Measurements from ENCODE around the gene PADI4. TPM values are rescaled to one million over a fixed set of nuclear protein-coding genes. Genes with fewer than 3 reads are reported as not detected.

PADI4 gene
- total RNA-seq, 4 donors from 2014 or later = not detected

GRCh38 chr1:17356387-17357026, 48.5 kb downstream of the PADI4 start:
- H3K4me1 ChIP-seq = no peaks in the 10 kb centered on the region
- peak in 1 of 3 donors; percentile 31 for DNase-seq
- no peak overlapping the region for H3K27ac ChIP-seq
- TF ChIP-seq CTCF (IDR thresholded peaks at IDR 0.05) (no peak), POLR2A (IDR thresholded peaks at IDR 0.05) (no peak)
- no peaks in the 10 kb centered on the region for H3K27me3 ChIP-seq
- H3K4me3 ChIP-seq = no peak overlapping the region
- no peaks in the 10 kb centered on the region for H3K9me3 ChIP-seq
- H3K36me3 ChIP-seq = no peaks in the 10 kb centered on the region

GRCh38 chr1:17358557-17358956, 50.6 kb downstream of the PADI4 start:
- no peak overlapping the region for H3K27ac ChIP-seq
- H3K4me1 ChIP-seq = no peaks in the 10 kb centered on the region
- no peak for DNase-seq
- H3K36me3 ChIP-seq = no peaks in the 10 kb centered on the region
- H3K9me3 ChIP-seq = no peaks in the 10 kb centered on the region
- no peak overlapping the region for H3K4me3 ChIP-seq
- no peak for TF ChIP-seq CTCF (IDR thresholded peaks at IDR 0.05)
- TF ChIP-seq POLR2A (IDR thresholded peaks at IDR 0.05) = no peak
- H3K27me3 ChIP-seq = no peaks in the 10 kb centered on the region

GRCh38 chr1:17359031-17359430, 51.0 kb downstream of the PADI4 start:
- TF ChIP-seq POLR2A (IDR thresholded peaks at IDR 0.05) = no peak
- no peak for TF ChIP-seq CTCF (IDR thresholded peaks at IDR 0.05)

GRCh38 chr1:17359808-17360207, 51.8 kb downstream of the PADI4 start:
- no peak overlapping the region for H3K4me3 ChIP-seq
- H3K9me3 ChIP-seq = no peaks in the 10 kb centered on the region
- H3K27me3 ChIP-seq = no peaks in the 10 kb centered on the region
- H3K27ac ChIP-seq = no peak overlapping the region
- H3K4me1 ChIP-seq = no peaks in the 10 kb centered on the region
- H3K36me3 ChIP-seq = no peaks in the 10 kb centered on the region
- DNase-seq = peak in 1 of 3 donors; percentile 16
- no peak for TF ChIP-seq POLR2A (IDR thresholded peaks at IDR 0.05)
- TF ChIP-seq CTCF (IDR thresholded peaks at IDR 0.05) = no peak

More at GRCh38 chr1:17359031-17359430, 51.0 kb downstream of the PADI4 start:
- H3K9me3 ChIP-seq = no peaks in the 10 kb centered on the region
- H3K36me3 ChIP-seq = no peaks in the 10 kb centered on the region
- no peak overlapping the region for H3K4me3 ChIP-seq
- H3K27ac ChIP-seq = no peak overlapping the region
- DNase-seq = no peak
- no peaks in the 10 kb centered on the region for H3K4me1 ChIP-seq
- H3K27me3 ChIP-seq = no peaks in the 10 kb centered on the region

- Histone ChIP-seq H3K27ac (no peak overlapping the region), H3K9me3 (no peaks in the 10 kb centered on the region), H3K4me1 (no peaks in the 10 kb centered on the region), H3K36me3 (no peaks in the 10 kb centered on the region), H3K27me3 (no peaks in the 10 kb centered on the region), H3K4me3 (no peak overlapping the region)
- no peak for TF ChIP-seq CTCF (IDR thresholded peaks at IDR 0.05)
- no peak for TF ChIP-seq POLR2A (IDR thresholded peaks at IDR 0.05)
- peak in 1 of 3 donors; percentile 22 for DNase-seq
These were observed 52.4 kb downstream of the PADI4 start for GRCh38 chr1:17360272-17360956.

Data from Peyer's patch (tissue), 4 donors.